ENCODE measurements around the gene GHR. TPM values are rescaled to one million over a fixed set of nuclear protein-coding genes. Genes with fewer than 3 reads are reported as not detected.
A peak's percentile ranks its signal among the peaks of the same experiment; 100 is the strongest.

Gene GHR
- total RNA-seq, 1 donor from 2014 or later, result 6.4 TPM

GRCh38 chr5:42628821-42629220 is 205.6 kb downstream of the GHR start:
- no peaks in the 10 kb centered on the region for H3K9me3 ChIP-seq
- no peak overlapping the region for H3K27ac ChIP-seq
- no peaks in the 10 kb centered on the region for H3K36me3 ChIP-seq
- H3K4me1 ChIP-seq, result no peaks in the 10 kb centered on the region
- no peak for DNase-seq (ENCODE audit: low spot score in 2 of 2)
- H3K4me3 ChIP-seq, result no peak overlapping the region
- intact Hi-C loops (cut with DNase I), result no loop called here
- no peak for TF ChIP-seq CTCF (IDR thresholded peaks at IDR 0.05)
- H3K27me3 ChIP-seq, result no peaks in the 10 kb centered on the region

GRCh38 chr5:42629284-42629683 is 206.0 kb downstream of the GHR start:
- intact Hi-C loops (cut with DNase I), result no loop called here
- no peak overlapping the region for H3K4me3 ChIP-seq
- H3K27me3 ChIP-seq, result no peaks in the 10 kb centered on the region
- DNase-seq (ENCODE audit: low spot score in 2 of 2), result no peak
- H3K4me1 ChIP-seq, result no peaks in the 10 kb centered on the region
- no peak for TF ChIP-seq CTCF (IDR thresholded peaks at IDR 0.05)
- H3K9me3 ChIP-seq, result no peaks in the 10 kb centered on the region
- H3K27ac ChIP-seq, result no peak overlapping the region
- H3K36me3 ChIP-seq, result no peaks in the 10 kb centered on the region

- no peaks in the 10 kb centered on the region for H3K27me3 ChIP-seq
- H3K27ac ChIP-seq, result no peak overlapping the region
- no peaks in the 10 kb centered on the region for H3K9me3 ChIP-seq
- H3K36me3 ChIP-seq, result no peaks in the 10 kb centered on the region
- intact Hi-C loops (cut with DNase I), result no loop called here
- no peak overlapping the region for H3K4me3 ChIP-seq
- DNase-seq (ENCODE audit: low spot score in 2 of 2), result no peak
- H3K4me1 ChIP-seq, result no peaks in the 10 kb centered on the region
- TF ChIP-seq CTCF (IDR thresholded peaks at IDR 0.05), result no peak
Observed at GRCh38 chr5:42631241-42631640, 208.0 kb downstream of the GHR start.

GRCh38 chr5:42632354-42632900 is 209.2 kb downstream of the GHR start:
- Histone ChIP-seq H3K36me3 (no peaks in the 10 kb centered on the region), H3K9me3 (no peaks in the 10 kb centered on the region), H3K4me1 (no peaks in the 10 kb centered on the region), H3K4me3 (no peak overlapping the region), H3K27me3 (no peaks in the 10 kb centered on the region), H3K27ac (no peak overlapping the region)
- DNase-seq (ENCODE audit: low spot score in 2 of 2), result no peak
- no peak for TF ChIP-seq CTCF (IDR thresholded peaks at IDR 0.05)
- intact Hi-C loops (cut with DNase I), result no loop called here

GRCh38 chr5:42634575-42634974 is 211.3 kb downstream of the GHR start:
- no peak for DNase-seq (ENCODE audit: low spot score in 2 of 2)
- H3K27me3 ChIP-seq, result no peaks in the 10 kb centered on the region
- intact Hi-C loops (cut with DNase I), result no loop called here
- no peaks in the 10 kb centered on the region for H3K9me3 ChIP-seq
- no peak overlapping the region for H3K27ac ChIP-seq
- TF ChIP-seq CTCF (IDR thresholded peaks at IDR 0.05), result no peak
- no peaks in the 10 kb centered on the region for H3K4me1 ChIP-seq
- H3K36me3 ChIP-seq, result no peaks in the 10 kb centered on the region
- no peak overlapping the region for H3K4me3 ChIP-seq

- DNase-seq (ENCODE audit: low spot score in 2 of 2), result no peak
- Histone ChIP-seq H3K36me3 (no peaks in the 10 kb centered on the region), H3K27ac (no peak overlapping the region), H3K4me1 (no peaks in the 10 kb centered on the region), H3K27me3 (no peaks in the 10 kb centered on the region), H3K9me3 (no peaks in the 10 kb centered on the region), H3K4me3 (no peak overlapping the region)
- peak in 1 of 3 experiments; percentile 8 for TF ChIP-seq CTCF (IDR thresholded peaks at IDR 0.05)
- intact Hi-C loops (cut with DNase I), result no loop called here
Observed at GRCh38 chr5:42636425-42636824, 213.2 kb downstream of the GHR start.

All from ascending aorta (tissue), 2 donors.